ENCODE data around the gene ANKRD44.

Gene ANKRD44

DNA sequence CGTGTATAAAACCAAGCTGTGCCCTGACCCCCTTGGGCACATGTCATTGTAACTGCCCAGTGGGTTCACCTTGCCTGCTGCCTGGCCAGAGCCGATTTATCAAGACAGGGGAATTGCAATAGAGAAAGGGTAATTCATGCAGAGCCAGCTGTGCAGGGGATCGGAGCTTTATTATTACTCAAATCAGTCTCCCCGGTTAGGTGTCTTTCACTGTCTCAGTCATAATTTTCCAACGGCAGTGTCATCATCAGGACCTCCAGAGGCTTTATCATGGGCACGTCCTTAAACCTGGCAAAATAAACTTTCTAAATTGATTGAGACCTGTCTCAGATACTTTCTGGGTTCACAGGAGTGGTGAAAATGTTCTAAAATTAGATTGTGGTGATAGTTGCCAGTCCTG lies 354.5 kb downstream of the ANKRD44 start:
- TF ChIP-seq GATA2 (IDR thresholded peaks at IDR 0.05; ENCODE audit: low read depth, low read length): no peak
- TF ChIP-seq GATA3 (IDR thresholded peaks at IDR 0.05; ENCODE audit: low read depth, low read length): no peak

DNA sequence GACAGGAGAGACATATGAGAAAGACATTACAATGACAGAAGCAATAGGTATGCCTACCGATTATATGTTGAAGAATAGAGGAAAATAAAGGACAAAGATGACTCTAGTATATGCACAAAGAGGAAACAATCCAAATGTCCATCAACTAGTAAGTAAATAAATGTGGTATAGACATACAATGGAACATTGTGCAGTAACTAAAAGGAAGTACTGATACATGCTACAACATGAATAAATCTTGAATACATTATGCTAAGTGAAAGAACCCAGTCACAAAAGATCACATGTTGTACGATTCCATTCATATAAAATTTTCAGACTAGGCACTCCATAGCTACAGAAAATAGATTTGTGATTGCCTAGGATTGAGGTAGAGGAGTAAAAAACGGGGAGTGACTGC lies 355.5 kb downstream of the ANKRD44 start:
- TF ChIP-seq GATA3 (IDR thresholded peaks at IDR 0.05; ENCODE audit: low read depth, low read length): no peak
- no peak for TF ChIP-seq GATA2 (IDR thresholded peaks at IDR 0.05; ENCODE audit: low read depth, low read length)

DNA sequence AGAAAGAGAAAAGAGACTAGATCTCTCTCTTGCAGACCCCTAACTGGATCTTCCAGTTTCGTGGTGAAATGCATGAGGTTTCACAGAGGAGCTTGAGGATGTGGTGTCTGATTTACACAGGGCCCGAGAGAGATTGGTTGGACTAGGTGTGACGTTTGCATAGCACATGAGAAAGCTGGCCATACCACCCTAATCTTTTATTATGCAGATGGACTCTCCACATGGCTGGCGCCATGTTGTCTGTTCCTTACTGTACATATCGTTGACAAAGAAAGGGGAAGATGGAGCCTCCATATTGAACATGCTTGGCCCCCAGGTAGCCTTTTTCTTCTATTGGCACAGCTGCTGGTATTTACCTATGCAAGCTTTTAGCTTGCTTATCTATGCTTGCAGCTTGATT lies 356.6 kb downstream of the ANKRD44 start:
- TF ChIP-seq GATA3 (IDR thresholded peaks at IDR 0.05; ENCODE audit: low read depth, low read length) (no peak), GATA2 (IDR thresholded peaks at IDR 0.05; ENCODE audit: low read depth, low read length) (no peak)

- TF ChIP-seq GATA2 (IDR thresholded peaks at IDR 0.05; ENCODE audit: low read depth, low read length): no peak
- TF ChIP-seq GATA3 (IDR thresholded peaks at IDR 0.05; ENCODE audit: low read depth, low read length): no peak
Observed at GRCh38 chr2:196952936-196953335, 357.6 kb downstream of the ANKRD44 start.

GRCh38 chr2:196951973-196952372 lies 358.6 kb downstream of the ANKRD44 start:
- TF ChIP-seq GATA3 (IDR thresholded peaks at IDR 0.05; ENCODE audit: low read depth, low read length): no peak
- TF ChIP-seq GATA2 (IDR thresholded peaks at IDR 0.05; ENCODE audit: low read depth, low read length): no peak

GRCh38 chr2:196949116-196949515 lies 361.5 kb downstream of the ANKRD44 start:
- no peak for TF ChIP-seq GATA2 (IDR thresholded peaks at IDR 0.05; ENCODE audit: low read depth, low read length)
- TF ChIP-seq GATA3 (IDR thresholded peaks at IDR 0.05; ENCODE audit: low read depth, low read length): no peak

DNA sequence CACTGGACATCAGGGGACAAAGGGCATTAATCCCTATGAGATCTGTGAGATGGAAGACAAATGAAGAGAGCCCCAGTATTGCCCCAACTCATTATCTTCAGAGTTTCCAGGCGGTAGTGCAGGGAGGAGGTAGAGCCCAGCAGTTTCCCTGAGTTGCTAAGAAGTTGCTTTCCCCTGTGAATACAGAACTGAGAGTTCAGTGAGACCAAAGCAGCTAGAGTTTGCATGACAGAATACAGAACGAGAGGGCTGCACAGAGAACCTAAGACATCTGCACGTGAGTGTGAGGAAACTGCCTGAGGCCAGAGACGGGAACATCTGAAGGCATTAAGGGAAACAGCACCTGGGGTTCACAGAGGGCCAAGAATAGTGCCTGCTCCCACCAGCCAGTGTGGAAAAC lies 366.0 kb downstream of the ANKRD44 start:
- TF ChIP-seq GATA3 (IDR thresholded peaks at IDR 0.05; ENCODE audit: low read depth, low read length): no peak
- no peak for TF ChIP-seq GATA2 (IDR thresholded peaks at IDR 0.05; ENCODE audit: low read depth, low read length)

GRCh38 chr2:196941398-196942078 lies 369.0 kb downstream of the ANKRD44 start:
- TF ChIP-seq GATA3 (IDR thresholded peaks at IDR 0.05; ENCODE audit: low read depth, low read length) (no peak), GATA2 (IDR thresholded peaks at IDR 0.05; ENCODE audit: low read depth, low read length) (no peak)

- TF ChIP-seq GATA2 (IDR thresholded peaks at IDR 0.05; ENCODE audit: low read depth, low read length) (no peak), GATA3 (IDR thresholded peaks at IDR 0.05; ENCODE audit: low read depth, low read length) (no peak)
Observed at GRCh38 chr2:196939371-196939770, 371.2 kb downstream of the ANKRD44 start.
